ENCODE data around the gene SEPTIN2. TPM values are rescaled to one million over a fixed set of nuclear protein-coding genes. Genes with fewer than 3 reads are reported as not detected.
A peak's percentile ranks its signal among the peaks of the same experiment; 100 is the strongest.

Gene SEPTIN2
- total RNA-seq, 2 donors from 2014 or later: 143 to 193 TPM

DNA sequence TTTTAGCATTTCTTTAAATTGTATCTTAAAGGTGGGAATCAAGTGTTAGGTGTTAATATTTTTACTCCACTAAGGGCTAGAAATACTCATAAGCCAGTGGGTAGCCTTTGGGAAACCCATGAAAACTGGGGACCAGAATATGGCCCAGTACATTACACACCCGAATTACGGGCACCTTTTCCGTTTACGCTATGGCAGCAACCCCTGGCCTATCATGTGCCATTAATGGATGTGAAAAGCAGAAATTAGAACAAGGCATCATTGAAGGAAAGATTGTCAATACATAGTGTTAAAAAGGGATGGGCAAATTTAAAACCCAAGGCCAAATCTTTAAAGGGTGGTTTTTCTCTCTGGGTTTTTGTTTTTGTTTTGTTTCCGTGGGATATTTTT, 41.1 kb downstream of the SEPTIN2 start:
- peak overlapping the region; percentile 91 to 94 for H3K27ac ChIP-seq
- H3K4me3 ChIP-seq: peak overlapping the region; percentile 83 to 89
- H3K9me3 ChIP-seq: no peaks in the 10 kb centered on the region
- peaks cover 15% of the 10 kb centered on the region for H3K36me3 ChIP-seq
- TF ChIP-seq, protein P1, sequence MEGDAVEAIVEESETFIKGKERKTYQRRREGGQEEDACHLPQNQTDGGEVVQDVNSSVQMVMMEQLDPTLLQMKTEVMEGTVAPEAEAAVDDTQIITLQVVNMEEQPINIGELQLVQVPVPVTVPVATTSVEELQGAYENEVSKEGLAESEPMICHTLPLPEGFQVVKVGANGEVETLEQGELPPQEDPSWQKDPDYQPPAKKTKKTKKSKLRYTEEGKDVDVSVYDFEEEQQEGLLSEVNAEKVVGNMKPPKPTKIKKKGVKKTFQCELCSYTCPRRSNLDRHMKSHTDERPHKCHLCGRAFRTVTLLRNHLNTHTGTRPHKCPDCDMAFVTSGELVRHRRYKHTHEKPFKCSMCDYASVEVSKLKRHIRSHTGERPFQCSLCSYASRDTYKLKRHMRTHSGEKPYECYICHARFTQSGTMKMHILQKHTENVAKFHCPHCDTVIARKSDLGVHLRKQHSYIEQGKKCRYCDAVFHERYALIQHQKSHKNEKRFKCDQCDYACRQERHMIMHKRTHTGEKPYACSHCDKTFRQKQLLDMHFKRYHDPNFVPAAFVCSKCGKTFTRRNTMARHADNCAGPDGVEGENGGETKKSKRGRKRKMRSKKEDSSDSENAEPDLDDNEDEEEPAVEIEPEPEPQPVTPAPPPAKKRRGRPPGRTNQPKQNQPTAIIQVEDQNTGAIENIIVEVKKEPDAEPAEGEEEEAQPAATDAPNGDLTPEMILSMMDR (IDR thresholded peaks at IDR 0.05): no peak
- no peaks in the 10 kb centered on the region for H3K27me3 ChIP-seq
- DNase-seq (ENCODE audit: low spot score): no peak
- peaks cover 0 to 26% of the 10 kb centered on the region in 2 donors for H3K4me1 ChIP-seq

DNA sequence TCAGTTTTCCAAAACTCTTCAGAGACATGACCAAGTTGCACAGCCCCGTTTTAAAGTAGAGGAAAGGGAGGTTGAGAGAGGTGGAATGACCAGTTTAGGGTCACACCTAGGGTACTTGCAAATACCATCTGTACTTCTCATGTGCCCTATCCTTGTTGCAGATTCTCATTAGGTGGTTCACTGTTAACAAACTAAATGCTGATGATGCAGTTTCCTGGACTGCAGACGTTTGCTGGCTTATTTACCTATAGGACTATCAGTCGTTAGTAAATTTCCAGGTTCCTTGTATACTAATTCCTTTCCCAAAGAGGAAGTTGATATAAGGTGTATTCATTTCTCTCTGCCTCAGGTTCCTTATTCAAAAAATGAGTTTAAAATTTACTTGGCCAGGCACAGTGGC, 41.8 kb downstream of the SEPTIN2 start:
- TF ChIP-seq, protein P1 (IDR thresholded peaks at IDR 0.05): no peak
- Histone ChIP-seq H3K9me3 (no peaks in the 10 kb centered on the region), H3K4me3 (no peak overlapping the region), H3K4me1 (peaks cover 0 to 26% of the 10 kb centered on the region in 2 donors), H3K27me3 (no peaks in the 10 kb centered on the region), H3K36me3 (peaks cover 9% of the 10 kb centered on the region), H3K27ac (no peak overlapping the region)
- no peak for DNase-seq (ENCODE audit: low spot score)

DNA sequence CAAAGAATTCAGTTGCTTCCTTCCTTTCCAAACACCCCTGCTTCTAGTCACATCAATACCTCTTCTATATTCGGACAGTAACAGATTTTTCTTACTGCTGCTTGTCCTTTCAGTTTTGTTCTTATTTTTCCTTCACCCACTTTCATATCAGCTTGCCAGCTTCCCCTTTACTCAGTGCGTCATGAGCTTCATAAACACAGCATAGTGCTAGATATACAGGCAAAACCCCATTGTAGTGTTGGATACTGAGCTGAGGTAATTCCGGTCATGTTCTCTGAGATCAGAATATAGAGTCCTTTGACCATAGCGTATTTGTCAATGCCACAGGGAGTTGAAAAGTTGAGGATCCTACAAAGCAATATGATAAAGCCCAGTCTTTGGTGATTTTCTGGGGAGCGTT, 42.7 kb downstream of the SEPTIN2 start:
- no peaks in the 10 kb centered on the region for H3K9me3 ChIP-seq
- DNase-seq (ENCODE audit: low spot score): no peak
- TF ChIP-seq, protein P1 (IDR thresholded peaks at IDR 0.05): no peak
- H3K27me3 ChIP-seq: no peaks in the 10 kb centered on the region
- H3K4me3 ChIP-seq: no peak overlapping the region
- no peaks in the 10 kb centered on the region for H3K36me3 ChIP-seq
- no peak overlapping the region for H3K27ac ChIP-seq
- H3K4me1 ChIP-seq: peaks cover 0 to 26% of the 10 kb centered on the region in 2 donors

DNA sequence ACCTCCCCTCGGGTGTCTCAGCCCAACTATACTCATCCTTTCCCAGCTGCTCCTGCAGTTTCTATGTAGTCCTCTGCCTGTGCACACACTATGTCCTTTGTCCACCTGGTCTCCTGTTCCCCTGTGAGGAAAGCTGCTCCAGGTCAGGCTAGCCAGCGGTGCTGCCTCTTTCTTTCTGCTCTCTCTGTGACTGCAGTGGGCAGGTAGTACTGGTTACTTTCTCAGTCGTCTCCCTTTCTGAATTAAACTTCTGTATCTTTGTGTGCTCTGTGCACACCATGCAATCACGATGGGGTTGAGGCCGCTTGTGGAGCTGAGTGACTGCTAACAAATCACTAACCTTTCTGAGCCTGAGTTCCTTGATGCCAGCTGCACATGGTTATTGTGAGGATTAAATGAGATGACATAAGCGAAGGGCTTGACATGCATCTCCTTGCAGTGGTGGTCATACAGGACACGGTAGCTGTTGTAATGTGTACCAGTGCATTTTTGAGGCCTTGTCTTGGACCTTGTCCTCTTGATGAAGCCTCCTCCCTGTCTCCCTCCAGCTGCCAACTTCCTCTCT, 43.8 kb downstream of the SEPTIN2 start:
- Histone ChIP-seq H3K27ac (no peak overlapping the region), H3K27me3 (no peaks in the 10 kb centered on the region), H3K4me3 (no peak overlapping the region), H3K4me1 (peaks cover 0 to 26% of the 10 kb centered on the region in 2 donors), H3K36me3 (no peaks in the 10 kb centered on the region), H3K9me3 (no peaks in the 10 kb centered on the region)
- no peak for DNase-seq (ENCODE audit: low spot score)
- TF ChIP-seq, protein P1 (IDR thresholded peaks at IDR 0.05): no peak

DNA sequence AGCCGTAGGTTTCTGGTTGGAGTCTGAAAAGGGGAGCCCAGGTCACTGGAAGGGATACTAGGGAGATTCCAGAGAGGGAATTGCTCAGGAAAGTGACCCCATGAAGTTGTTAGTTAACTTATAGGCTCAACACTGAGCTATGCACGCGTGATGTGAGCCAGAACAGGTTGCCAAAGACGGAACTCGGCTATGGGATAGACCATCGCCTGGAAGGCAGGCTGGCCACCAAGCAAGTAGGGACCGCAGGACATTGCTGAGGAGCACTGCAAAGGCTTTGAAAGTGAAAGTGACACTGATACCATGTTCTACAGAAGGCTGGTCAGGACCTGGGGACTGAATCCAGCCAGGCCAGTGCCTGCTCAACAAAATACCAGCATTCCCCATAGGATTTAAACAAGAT, 47.7 kb downstream of the SEPTIN2 start:
- Histone ChIP-seq H3K4me3 (no peak overlapping the region), H3K27ac (peak overlapping the region in 1 of 2 donors; percentile 28), H3K4me1 (peaks cover 0 to under 1% of the 10 kb centered on the region in 2 donors)

More for the DNA sequence above, 47.7 kb downstream of the SEPTIN2 start:
- no peaks in the 10 kb centered on the region for H3K9me3 ChIP-seq
- DNase-seq (ENCODE audit: low spot score): no peak
- H3K27me3 ChIP-seq: no peaks in the 10 kb centered on the region
- TF ChIP-seq, protein P1 (IDR thresholded peaks at IDR 0.05): no peak
- H3K36me3 ChIP-seq: no peaks in the 10 kb centered on the region

Data from right atrium auricular region (tissue), 2 donors.